GM18867 (cell line): ENCODE data around the gene ARID5B.
A peak's percentile ranks its signal among the peaks of the same experiment; 100 is the strongest.
"Not testable (repeated sequence)": the region's sequence is repeated elsewhere in the genome, so short reads cannot be mapped to it uniquely, and the experiment has no call there.

ENCODE experiments used
- ATAC-seq: cut with Tn5 transposase; IDR thresholded peaks from one replicate; pipeline ENCODE4 v1.9.1; 2021; ENCODE audit warnings: mild to moderate bottlenecking, moderate library complexity; ENCODE audit not compliant: unreplicated experiment

ARID5B gene

GRCh38 chr10:61959814-61960213 lies 58.3 kb downstream of the ARID5B start:
- no peak for ATAC-seq

GRCh38 chr10:61960396-61961120 lies 59.1 kb downstream of the ARID5B start:
- no peak for ATAC-seq

DNA sequence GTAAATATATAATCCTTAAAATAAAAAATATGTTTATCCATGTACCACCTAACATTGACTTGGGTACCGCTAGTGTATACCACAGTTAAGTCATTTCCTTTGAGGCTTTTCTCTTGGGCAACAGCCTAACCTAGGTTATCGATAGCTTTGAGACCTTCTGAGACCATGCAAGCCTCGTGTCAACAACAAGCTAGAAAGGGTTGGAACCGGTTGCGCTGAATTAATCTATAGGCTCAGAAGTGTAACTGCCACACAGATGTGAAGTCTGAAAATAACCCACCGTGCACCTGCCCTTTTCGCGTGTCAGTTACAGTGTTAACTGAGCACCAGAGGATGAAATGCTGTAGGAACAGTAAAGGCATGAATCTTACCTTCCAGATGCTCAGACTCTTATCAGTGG lies 59.8 kb downstream of the ARID5B start:
- ATAC-seq, result peak; percentile 84

- no peak for ATAC-seq
Observed at GRCh38 chr10:61962971-61963370, 61.5 kb downstream of the ARID5B start.

DNA sequence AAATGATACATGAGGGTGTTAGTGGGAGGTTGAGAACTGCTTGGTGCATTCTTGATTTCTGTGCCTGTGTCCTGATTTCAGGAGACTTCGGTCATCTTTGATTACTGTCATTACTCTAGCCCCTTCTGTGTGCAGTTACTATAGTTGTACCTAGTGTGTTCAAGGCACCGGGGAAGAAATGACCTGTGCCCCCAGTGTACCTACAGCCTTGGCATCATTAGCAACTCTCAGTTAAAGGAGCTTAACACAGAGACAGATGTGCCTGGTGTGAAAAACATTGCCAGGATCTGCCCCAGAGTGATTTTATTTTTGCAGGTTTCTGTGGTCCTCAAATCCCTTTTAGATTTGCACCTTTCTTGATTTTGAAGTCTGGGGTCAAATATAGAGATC lies 62.2 kb downstream of the ARID5B start:
- no peak for ATAC-seq

- ATAC-seq, result no peak
Observed at GRCh38 chr10:61964059-61964709, 62.7 kb downstream of the ARID5B start.

DNA sequence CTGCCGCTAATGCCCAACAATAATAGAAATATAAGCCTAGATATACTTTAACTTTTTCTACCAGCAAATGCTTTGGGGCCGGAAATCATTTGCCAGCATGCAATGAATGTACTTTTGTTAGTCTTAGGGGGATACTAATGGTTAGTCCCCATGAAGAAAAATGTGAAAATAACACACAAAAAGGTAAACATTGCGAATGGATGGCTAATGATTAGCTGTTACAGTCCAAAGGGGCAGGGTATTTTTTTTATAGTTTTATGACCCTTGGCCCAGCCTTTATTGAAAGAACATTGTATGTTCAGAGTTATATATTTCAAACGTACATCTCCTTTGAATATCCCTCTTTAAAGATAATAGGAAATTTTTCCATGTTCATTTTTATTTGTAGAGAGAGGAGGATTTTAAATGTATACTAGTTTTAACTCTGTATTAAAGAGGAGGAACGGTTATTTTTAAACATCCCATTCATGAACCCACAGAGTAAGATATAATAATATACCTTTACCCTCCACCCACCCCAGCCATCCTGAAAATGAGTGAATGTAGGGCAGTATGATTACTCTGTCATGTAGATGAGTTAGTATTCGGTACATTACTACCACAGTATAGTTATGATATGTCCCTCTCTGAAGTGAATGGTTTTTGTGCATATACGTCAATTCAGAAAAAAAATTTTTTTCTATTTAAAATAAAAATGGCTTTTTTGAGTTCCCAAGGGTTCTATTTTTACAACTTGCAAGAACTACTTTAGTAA lies 63.6 kb downstream of the ARID5B start:
- no peak for ATAC-seq

DNA sequence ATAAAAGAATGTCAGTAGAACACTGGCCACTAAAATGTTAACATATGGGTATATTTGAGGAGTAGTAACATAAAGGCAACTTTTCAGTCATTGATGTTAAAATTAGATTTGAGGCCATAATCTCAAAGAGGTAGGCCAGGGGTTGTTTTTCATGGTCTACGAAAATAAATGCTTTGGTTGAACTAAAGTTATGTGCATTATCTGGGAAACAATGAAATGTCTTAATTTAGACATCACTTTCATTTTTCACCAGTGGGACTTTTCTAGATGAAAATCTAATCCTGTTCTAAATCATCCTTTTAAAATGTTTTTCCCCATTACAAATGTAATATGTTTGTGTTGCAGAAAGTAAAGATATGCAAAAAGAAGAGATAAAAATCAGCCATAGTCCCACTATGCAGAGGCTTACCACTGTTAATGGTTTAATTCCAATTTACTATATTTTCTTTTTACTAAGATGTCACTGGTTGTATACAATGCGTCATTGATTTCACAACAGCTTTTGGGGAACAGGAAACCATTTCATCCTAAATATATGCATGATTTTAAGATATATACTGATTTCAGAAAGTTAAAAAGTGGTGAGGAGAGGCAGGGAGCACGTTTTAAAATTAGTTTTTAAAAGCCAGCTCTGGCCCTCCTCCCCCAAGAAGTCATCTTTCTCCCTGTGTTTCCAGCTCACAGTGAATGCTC lies 64.3 kb downstream of the ARID5B start:
- no peak for ATAC-seq

DNA sequence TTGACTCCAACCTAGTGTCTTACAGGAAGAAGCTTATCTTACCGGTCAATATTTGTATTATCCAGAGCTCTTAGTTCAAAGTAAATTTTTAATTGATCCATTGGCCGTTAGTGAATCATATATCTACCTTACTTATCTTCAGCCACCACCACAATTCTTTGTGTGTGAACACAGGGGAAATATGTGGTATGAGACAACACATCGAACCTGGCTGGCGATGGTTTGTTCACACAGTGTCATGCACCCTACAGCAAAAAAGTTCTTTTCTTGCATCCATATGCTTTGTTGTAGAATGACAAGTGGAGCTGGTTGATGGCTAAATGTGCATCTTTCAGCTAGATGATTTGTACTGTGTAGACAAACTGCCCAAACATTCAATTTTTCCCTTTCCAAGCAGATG lies 65.8 kb downstream of the ARID5B start:
- no peak for ATAC-seq

DNA sequence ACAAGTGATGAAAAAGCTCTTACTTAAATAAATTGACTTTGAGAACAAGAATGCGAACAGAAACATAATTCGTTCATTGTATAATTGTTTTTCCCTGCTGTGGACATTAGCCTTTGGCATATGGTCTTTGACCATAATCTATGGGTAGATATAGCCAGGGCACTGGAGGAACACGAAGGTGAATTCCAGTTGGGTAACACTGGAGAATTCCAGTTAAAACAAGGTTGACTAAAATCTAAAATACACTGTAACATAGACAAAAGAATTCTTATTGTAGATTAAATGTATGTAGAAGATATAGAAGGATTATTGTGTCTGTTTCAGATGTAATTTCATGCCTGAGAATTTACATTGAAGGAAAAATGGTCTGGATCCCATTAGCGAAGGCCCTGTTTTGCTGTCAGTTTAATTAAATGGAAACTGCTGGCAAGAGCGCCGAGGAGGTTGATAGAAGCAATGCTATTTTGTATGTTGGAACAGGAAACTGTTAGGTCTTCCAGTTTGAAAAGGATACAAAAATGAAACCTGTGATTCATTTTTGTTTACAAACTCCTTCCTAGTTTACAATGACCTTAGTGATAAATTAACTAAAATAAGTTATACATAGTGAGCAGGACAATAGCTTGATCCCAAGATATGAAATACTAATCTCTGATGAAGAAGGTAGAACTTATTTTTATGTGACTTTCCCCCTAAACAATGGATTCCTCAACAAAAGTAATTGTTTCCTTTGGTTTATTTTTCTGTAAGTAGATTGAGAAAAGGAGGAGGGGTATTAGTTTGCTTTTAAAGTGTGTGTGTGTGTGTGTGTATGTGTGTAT lies 68.9 kb downstream of the ARID5B start:
- ATAC-seq, result no peak

GRCh38 chr10:61971003-61971325 lies 69.5 kb downstream of the ARID5B start:
- no peak for ATAC-seq

DNA sequence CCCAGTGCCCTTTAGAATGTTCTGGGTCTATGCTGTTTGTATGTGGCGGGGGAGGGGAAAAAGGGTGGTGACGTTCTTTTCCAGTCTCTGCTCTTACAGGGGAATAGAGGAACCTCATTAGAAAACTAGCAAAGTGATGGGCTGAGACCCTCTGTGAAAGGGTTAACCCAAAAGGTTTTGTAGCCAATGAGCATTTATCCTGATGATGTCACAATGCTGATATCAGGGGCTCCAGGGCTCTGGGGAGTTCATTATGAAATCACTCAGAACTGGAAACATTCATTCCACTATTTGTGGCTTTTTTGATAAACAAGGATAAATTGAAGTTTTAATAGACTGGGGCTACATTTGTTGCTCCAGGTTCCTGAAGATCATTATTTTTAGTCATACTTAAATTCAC lies 71.7 kb downstream of the ARID5B start:
- ATAC-seq, result no peak

DNA sequence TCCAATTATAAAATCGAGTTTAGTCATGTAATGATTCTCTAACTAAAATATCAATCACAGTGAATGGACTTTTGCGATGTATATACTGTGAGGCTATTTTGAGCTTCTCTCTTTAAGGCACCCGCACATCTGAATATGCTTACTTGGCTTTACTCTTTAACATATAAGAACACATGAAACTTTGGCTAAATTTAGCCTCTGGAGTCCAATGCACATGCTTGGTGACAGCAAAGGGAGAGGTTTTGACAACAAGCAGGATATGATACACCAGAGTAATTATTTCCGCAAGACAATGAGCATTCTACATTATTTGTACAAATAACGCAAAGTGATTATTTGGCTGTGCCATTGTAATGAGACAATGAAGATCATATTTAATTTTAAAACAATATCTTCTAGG lies 72.4 kb downstream of the ARID5B start:
- ATAC-seq, result no peak

DNA sequence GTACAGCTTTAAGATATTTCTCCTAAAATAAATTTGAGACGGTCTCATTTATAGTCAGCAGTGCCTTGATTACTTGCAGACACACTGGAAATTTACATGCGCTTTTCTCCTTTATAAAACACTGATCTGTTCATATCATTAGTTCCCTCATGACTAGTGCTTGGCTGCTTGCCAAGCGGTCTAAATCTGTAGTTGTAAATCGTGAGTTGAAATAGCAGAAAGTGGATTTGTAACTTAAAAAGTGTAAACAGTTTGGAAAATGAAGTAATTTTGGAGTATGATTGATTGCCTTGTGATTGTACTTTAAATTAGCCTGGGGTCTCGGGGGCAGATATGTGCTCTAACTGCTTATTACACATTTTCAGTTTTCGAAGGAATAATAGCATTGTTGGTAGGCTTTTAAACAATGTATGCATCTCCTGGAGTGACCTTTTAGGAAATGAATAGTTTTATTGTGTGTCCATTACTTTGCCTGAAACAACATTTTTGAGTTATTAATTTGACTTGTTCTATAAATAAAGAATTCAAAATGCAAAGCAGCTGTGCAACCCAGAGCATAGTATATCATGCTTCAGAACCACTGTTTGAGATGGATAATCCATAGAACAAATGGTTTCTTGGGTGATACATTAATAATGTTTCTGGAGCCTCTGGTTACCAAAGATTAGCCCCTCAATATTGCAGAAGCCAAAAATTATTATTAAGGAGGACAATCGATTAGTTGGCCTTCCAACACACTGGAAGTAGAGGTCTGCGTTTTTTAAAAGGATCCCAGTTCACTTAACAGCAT lies 73.3 kb downstream of the ARID5B start:
- peak; percentile 34 for ATAC-seq

- ATAC-seq, result peak; percentile 87
Observed at GRCh38 chr10:61975391-61975932, 74.0 kb downstream of the ARID5B start.

- not testable (repeated sequence) for ATAC-seq
Observed at GRCh38 chr10:61976951-61977721, 75.6 kb downstream of the ARID5B start.

DNA sequence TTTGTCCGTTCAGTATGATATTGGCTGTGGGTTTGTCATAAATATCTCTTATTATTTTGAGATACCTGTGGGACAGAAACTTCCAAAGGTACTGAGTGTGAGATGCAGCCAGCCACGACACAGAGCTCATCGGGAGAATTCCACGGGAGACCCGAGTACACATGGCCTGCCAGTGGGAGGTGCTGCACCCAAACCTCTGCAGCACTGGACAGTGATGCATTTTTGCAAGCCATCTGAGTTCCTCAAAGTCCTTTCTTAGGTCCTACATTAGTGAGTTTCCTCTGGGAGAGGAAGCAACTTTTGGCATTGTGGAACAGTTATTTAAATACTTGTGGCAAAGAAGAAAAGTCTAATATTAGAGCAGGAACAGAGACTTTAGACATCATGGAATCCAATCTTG lies 77.5 kb downstream of the ARID5B start:
- ATAC-seq, result no peak

- no peak for ATAC-seq
Observed at GRCh38 chr10:61981460-61981859, 80.0 kb downstream of the ARID5B start.

- no peak for ATAC-seq
Observed at GRCh38 chr10:61983255-61983654, 81.8 kb downstream of the ARID5B start.
